Adipose tissue (tissue), 3 donors: ENCODE results near the gene PRR16. TPM values are rescaled to one million over a fixed set of nuclear protein-coding genes. Genes with fewer than 3 reads are reported as not detected.
"Not testable (repeated sequence)": the region's sequence is repeated elsewhere in the genome, so short reads cannot be mapped to it uniquely, and the experiment has no call there.

Experiments
- H3K27ac ChIP-seq: one replicate; pipeline ENCODE4 v1.5.1; 2013; ENCODE audit warnings: low read depth, low read length
- WGBS, 3 donors: extraction: QIAGEN DNeasy Blood & Tissue Kit; methylation state at CpG; one replicate each; pipeline ENCODE4 v1.1.7; 2013; 5-methylcytosine and 5-hydroxymethylcytosine counted together
- polyA plus RNA-seq, 3 donors: library from polyadenylated mRNA; stranded (reverse); fragments of 200-250 nt; gene quantifications; one replicate each; pipeline ENCODE4 v1.2.3, GENCODE V29; 2013
- donor health status: healthy with polysubstance abuse.
- donor health status: Bipolar disorder and iron deficiency.
- donor health status: healthy.

Gene PRR16
- polyA plus RNA-seq, 3 donors, result 0.74 to 3.6 (median 1.7) TPM

- 55 to 61% (median 60%) methylated on average over 20 of the region's 20 CpGs for WGBS, 3 donors
Measured at GRCh38 chr5:120457839-120458507, 6.1 kb upstream of the PRR16 start.

GRCh38 chr5:120458508-120458847 lies 5.6 kb upstream of the PRR16 start:
- not testable (repeated sequence) for H3K27ac ChIP-seq
- 49 to 59% (median 53%) methylated on average over 2 of the region's 2 CpGs for WGBS, 3 donors

More at GRCh38 chr5:120457839-120458507, 6.1 kb upstream of the PRR16 start:
- no peak overlapping the region for H3K27ac ChIP-seq

DNA sequence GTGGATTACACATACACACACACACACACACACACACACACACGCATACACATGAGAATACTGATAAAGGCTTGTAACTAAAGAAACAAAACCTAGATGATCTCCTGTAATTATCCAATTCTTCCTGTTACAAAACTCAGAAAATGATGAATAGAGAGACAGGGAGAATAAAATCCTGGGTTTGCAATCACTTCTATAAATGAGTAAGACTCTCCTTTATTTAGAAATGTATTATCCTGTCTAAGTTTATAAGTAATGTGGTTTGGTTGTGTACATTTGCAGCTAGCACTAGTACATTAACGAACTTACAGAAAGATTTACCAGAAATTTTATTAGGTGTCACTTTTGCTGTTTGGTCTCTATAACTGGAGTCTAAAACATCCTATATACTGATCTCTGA lies 2.8 kb upstream of the PRR16 start:
- 82 to 95% (median 88%) methylated on average over 2 of the region's 2 CpGs for WGBS, 3 donors
- no peak overlapping the region for H3K27ac ChIP-seq

- 24 to 57% (median 29%) methylated on average over 5 of the region's 5 CpGs for WGBS, 3 donors
- H3K27ac ChIP-seq, result no peak overlapping the region
Measured at GRCh38 chr5:120463006-120463680, 957 bp upstream of the PRR16 start.

DNA sequence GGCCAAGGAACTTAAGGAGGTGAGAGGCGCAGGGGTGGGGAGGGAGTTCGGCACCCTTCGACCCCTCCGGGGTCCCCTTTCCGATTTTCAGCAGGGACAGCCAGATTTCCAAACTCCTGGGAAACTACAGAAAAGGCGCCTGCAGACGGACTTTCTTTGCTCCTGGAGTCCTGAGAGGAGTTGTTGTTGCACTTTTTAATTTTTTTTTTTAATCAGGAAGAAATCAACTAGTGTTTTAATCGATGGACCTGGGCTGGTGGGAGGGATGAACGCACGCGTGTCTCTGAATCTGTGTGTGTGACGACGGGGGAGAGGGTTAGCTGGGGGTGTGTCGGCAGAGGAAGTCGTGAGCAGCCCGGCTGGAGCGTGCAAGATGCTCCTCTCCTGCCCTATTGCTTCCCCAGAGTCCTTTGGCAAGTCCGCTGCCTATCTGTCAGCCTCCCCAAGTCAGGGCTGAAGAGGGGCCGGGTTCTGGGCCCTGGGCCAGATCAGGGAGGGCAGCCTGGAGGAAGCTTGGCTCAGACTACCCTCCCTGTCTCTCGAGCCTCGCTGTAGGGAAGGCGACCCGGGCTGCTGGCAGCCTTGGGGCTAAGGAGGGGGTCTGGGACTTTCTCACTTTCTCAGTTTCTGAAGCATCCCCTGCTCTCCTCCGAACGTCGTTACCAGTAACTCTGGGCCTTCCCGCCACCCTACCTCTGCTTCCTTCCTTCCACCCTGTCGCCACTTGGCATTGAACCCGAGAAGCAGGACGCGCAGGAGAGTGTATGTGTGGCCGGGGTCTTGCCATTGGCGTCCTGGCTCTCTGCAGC lies 731 bp downstream of the PRR16 start:
- 0 to 1% (median 1%) methylated on average over 33 of the region's 33 CpGs for WGBS, 3 donors
- H3K27ac ChIP-seq, result no peak overlapping the region

GRCh38 chr5:120465436-120465961 lies 1.4 kb downstream of the PRR16 start:
- 1 to 3% (median 2%) methylated on average over 30 to 33 of the region's 33 CpGs for WGBS, 3 donors
- H3K27ac ChIP-seq, result no peak overlapping the region

- H3K27ac ChIP-seq, result no peak overlapping the region
- 65 to 70% (median 68%) methylated on average over 4 of the region's 4 CpGs for WGBS, 3 donors
Measured at GRCh38 chr5:120466341-120467006, 2.4 kb downstream of the PRR16 start.

GRCh38 chr5:120471971-120472370 lies 7.9 kb downstream of the PRR16 start:
- no peak overlapping the region for H3K27ac ChIP-seq

GRCh38 chr5:120472911-120473310 lies 8.8 kb downstream of the PRR16 start:
- H3K27ac ChIP-seq, result no peak overlapping the region

- H3K27ac ChIP-seq, result no peak overlapping the region
- 48 to 78% (median 72%) methylated on average over 2 of the region's 2 CpGs for WGBS, 3 donors
Measured at GRCh38 chr5:120473332-120473731, 9.2 kb downstream of the PRR16 start.

DNA sequence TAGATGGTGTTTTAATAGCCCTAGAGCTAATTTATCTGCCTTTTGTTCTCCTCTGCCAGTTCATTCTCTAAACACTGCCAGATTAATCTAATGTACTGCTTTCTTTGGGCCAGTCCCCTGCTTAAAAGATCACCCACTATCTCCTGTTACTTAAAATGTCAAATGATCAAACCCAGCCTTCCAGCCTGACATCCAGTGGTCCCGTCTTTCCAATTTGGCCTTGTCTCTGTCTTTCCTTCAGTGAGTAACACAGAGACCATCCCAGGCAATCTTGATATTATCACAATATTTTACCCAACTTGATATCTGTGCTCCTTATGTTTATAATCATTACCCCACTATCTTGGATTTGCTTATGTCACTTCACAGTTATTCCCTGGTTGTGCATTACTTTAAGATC lies 12.0 kb downstream of the PRR16 start:
- WGBS, 3 donors, result 57 to 68% (median 63%) methylated on average over 1 of the region's 1 CpG
- H3K27ac ChIP-seq, result no peak overlapping the region

DNA sequence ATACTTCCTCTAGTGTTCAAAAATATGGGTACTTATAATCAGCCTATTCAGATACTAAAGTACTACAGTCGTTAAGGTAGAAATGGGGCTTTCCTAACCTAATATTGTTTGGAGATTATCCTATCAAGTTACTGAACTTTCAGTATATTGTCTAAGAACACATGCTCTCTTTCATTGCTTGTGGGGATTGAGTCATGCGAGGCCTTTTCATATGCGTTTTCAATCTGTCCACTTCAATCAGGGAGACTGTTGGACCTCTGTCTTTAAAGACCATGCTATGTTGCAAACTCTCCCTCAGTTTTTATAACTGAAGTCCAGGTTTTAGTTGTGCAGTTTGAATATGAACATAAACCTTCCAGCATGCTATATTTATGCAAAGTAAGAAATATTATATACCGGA lies 15.0 kb downstream of the PRR16 start:
- WGBS, 3 donors, result 68 to 89% (median 77%) methylated on average over 4 of the region's 4 CpGs
- no peak overlapping the region for H3K27ac ChIP-seq

- H3K27ac ChIP-seq, result no peak overlapping the region
- WGBS, 3 donors, result 67 to 79% (median 74%) methylated on average over 5 of the region's 5 CpGs
Measured at GRCh38 chr5:120499876-120500563, 35.9 kb downstream of the PRR16 start.

GRCh38 chr5:120502531-120502930 lies 38.4 kb downstream of the PRR16 start:
- 65 to 81% (median 67%) methylated on average over 4 of the region's 4 CpGs for WGBS, 3 donors
- no peak overlapping the region for H3K27ac ChIP-seq

- WGBS, 3 donors, result 51 to 79% (median 60%) methylated on average over 1 of the region's 1 CpG
- H3K27ac ChIP-seq, result no peak overlapping the region
Measured at GRCh38 chr5:120503341-120503740, 39.2 kb downstream of the PRR16 start.

DNA sequence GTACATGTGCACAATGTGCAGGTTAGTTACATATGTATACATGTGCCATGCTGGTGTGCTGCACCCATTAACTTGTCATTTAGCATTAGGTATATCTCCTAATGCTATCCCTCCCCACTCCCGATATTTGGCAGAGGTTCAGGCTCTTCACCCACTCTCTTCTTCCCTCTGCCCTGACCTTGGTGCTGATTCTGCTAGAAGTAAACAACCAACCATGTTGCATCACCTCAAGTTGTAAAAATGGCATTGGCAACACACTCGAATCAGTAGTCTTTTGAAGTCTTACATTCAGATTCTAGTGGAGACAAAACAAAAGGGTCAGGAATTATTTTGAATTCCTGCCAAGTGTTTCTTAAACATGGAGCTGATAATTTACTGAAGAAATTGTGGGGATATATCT lies 40.0 kb downstream of the PRR16 start:
- 82 to 84% (median 82%) methylated on average over 2 of the region's 2 CpGs for WGBS, 3 donors
- H3K27ac ChIP-seq, result no peak overlapping the region

DNA sequence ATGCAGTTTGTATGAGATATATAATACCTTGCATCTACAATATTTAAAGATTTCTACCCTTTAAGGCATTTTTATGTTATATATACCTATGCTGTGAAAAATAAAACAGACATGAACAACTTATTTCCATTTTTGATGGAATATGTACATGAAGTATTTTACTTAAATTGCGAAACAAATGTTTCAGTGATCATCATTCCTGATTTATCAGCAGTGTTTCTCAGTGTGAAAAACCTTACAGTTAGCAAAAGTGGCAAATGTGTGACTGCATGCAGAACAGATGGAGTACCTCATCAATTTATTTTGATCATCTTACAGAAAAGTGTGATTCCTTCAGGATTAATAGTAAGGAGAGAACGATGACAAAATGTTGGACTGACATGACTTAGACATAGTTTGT lies 43.1 kb downstream of the PRR16 start:
- H3K27ac ChIP-seq, result no peak overlapping the region
- WGBS, 3 donors, result 63 to 85% (median 81%) methylated on average over 2 of the region's 2 CpGs

GRCh38 chr5:120507800-120508463 lies 43.8 kb downstream of the PRR16 start:
- WGBS, 3 donors, result 65 to 80% (median 75%) methylated on average over 2 of the region's 2 CpGs
- no peak overlapping the region for H3K27ac ChIP-seq
